HCT116 (cell line): ENCODE data around the gene TMEM165. TPM values are rescaled to one million over a fixed set of nuclear protein-coding genes. Genes with fewer than 3 reads are reported as not detected.

ENCODE experiments used
- ATAC-seq: fragments of 200-7000 bp; cut with Tn5 transposase; 2 replicates; pipeline ENCODE4 v1.9.1; 2020; ENCODE audit warnings: mild to moderate bottlenecking, moderate library complexity
- BruUV-seq: library from RNA; stranded (reverse); fragments of 400-500 nt; replicated peaks from 2 replicates; lab custom pipeline; 2021; lab: Mats Ljungman, UMichigan
- CTCF ChIA-PET: fragments of 300-600 bp; sonication (Branson Sonifier 250); formaldehyde crosslinking; loops from one replicate; lab custom pipeline; 2021; ENCODE audit warnings: antibody characterized with exemption; lab: Charles Lee
- POLR2A ChIA-PET: fragments of 300-600, 350-600 bp; sonication (Branson Sonifier 250); formaldehyde crosslinking; loops from one replicate; lab custom pipeline; 2021; ENCODE audit warnings: antibody characterized with exemption; lab: Charles Lee
- RAD21 ChIA-PET, 2 experiments: fragments of 300-600 bp; sonication (Branson Sonifier 250); formaldehyde crosslinking; loops; one replicate each; lab custom pipeline; 2023; ENCODE audit warnings: low total read pairs in 2 of 2; ENCODE audit not compliant: uncharacterized antibody in 2 of 2, unreplicated experiment in 2 of 2, low non-redundant PET in 1 of 2; lab: Charles Lee
- DNase-seq: peaks from one replicate; pipeline ENCODE4 v3.0.0-alpha.2; 2010; ENCODE audit warnings: low read depth, low spot score
- H2AFZ ChIP-seq: fragments of 200-600 bp; shearing (Covaris generic), sonication (generic); 2 replicates; pipeline ENCODE4 v1.6.1; 2017; ENCODE audit warnings: low read depth, mixed run types, mixed read lengths, antibody characterized with exemption, low read length; ENCODE audit not compliant: poor library complexity, severe bottlenecking
- H3K27ac ChIP-seq: 2 replicates; pipeline ENCODE4 v1.5.1; 2012; ENCODE audit warnings: low read depth, low read length
- H3K27me3 ChIP-seq: fragments of 200-600 bp; sonication (generic); 2 replicates; pipeline ENCODE4 v1.6.1; 2016; ENCODE audit warnings: mixed run types, low read length, mixed read lengths; ENCODE audit not compliant: insufficient read depth
- H3K36me3 ChIP-seq, 2 experiments: fragments of 200-500 bp in 1 of 2; fragments of 200-600 bp in 1 of 2; sonication (Bioruptor generic) in 1 of 2; sonication (generic) in 1 of 2; 2 replicates each; pipeline versions ENCODE4 v1.5.1 to v1.6.1; 2014 to 2016; ENCODE audit warnings: low read length in 2 of 2, inconsistent platforms in 1 of 2, mixed read lengths in 1 of 2, mixed run types in 1 of 2; ENCODE audit not compliant: insufficient read depth in 2 of 2, control insufficient read depth in 1 of 2
- H3K4me1 ChIP-seq, 2 experiments: fragments of 200-600 bp in 1 of 2; sonication (generic) in 1 of 2; 2 replicates each; pipeline versions ENCODE4 v1.5.1 to v1.6.1; 2012 to 2017; ENCODE audit warnings: low read length in 2 of 2, inconsistent platforms in 1 of 2, mild to moderate bottlenecking in 1 of 2, mixed read lengths in 1 of 2, mixed run types in 1 of 2, moderate library complexity in 1 of 2; ENCODE audit not compliant: insufficient read depth in 2 of 2, control insufficient read depth in 1 of 2
- H3K4me2 ChIP-seq: fragments of 200-600 bp; sonication (generic); 2 replicates; pipeline ENCODE4 v1.6.1; 2017; ENCODE audit warnings: mixed run types, low read length, mixed read lengths
- H3K4me3 ChIP-seq, 2 experiments: fragments of 200-600 bp in 1 of 2; sonication (generic) in 1 of 2; replicated peaks in 1 of 2; 2 replicates each; pipeline ENCODE4 v1.5.1; 2011 to 2016; ENCODE audit warnings: low read length in 2 of 2, control low read depth in 1 of 2, low read depth in 1 of 2, mild to moderate bottlenecking in 1 of 2, mixed read lengths in 1 of 2, mixed run types in 1 of 2
- H3K79me2 ChIP-seq: fragments of 200-600 bp; sonication (generic); 2 replicates; pipeline ENCODE4 v1.6.1; 2017; ENCODE audit warnings: mild to moderate bottlenecking, mixed run types, low read length, moderate library complexity, mixed read lengths; ENCODE audit not compliant: insufficient read depth
- H3K9ac ChIP-seq: fragments of 200-600 bp; sonication (generic); 2 replicates; pipeline ENCODE4 v1.6.1; 2016; ENCODE audit warnings: low read length, mixed read lengths
- H3K9me2 ChIP-seq: fragments of 200-600 bp; sonication (generic), shearing (Covaris generic); 2 replicates; pipeline ENCODE4 v1.6.1; 2017; ENCODE audit warnings: mixed run types, mild to moderate bottlenecking, moderate library complexity; ENCODE audit not compliant: insufficient read depth
- H3K9me3 ChIP-seq, 2 experiments: fragments of 200-500 bp in 1 of 2; fragments of 200-600 bp in 1 of 2; sonication (Bioruptor generic) in 1 of 2; sonication (generic) in 1 of 2; 2 replicates each; pipeline ENCODE4 v1.6.1; 2014 to 2017; ENCODE audit warnings: low read length in 2 of 2, mixed read lengths in 2 of 2, inconsistent platforms in 1 of 2, low read depth in 1 of 2, mild to moderate bottlenecking in 1 of 2, mixed run types in 1 of 2, moderate library complexity in 1 of 2; ENCODE audit not compliant: control insufficient read depth in 1 of 2, insufficient read depth in 1 of 2
- H4K20me1 ChIP-seq: fragments of 200-600 bp; sonication (generic), shearing (Covaris generic); 2 replicates; pipeline ENCODE4 v1.6.1; 2017; ENCODE audit warnings: mixed run types, mild to moderate bottlenecking, moderate library complexity; ENCODE audit not compliant: insufficient read depth
- ATF3 ChIP-seq: IDR thresholded peaks from 2 replicates; pipeline ENCODE4 v1.6.1; 2012
- CBX3 ChIP-seq: IDR thresholded peaks from 2 replicates; pipeline ENCODE4 v1.6.1; 2012; ENCODE audit warnings: low read depth
- CEBPB ChIP-seq: IDR thresholded peaks from 2 replicates; pipeline ENCODE4 v1.6.1; 2012; ENCODE audit warnings: low read depth
- CTCF ChIP-seq, 3 experiments: fragments of 200-600 bp in 1 of 3; sonication (generic) in 1 of 3; IDR thresholded peaks in 2 of 3; conservative IDR thresholded peaks in 1 of 3; 2 replicates each; pipeline ENCODE4 v1.5.1; 2012 to 2017; ENCODE audit warnings: low read depth in 2 of 3, low read length in 2 of 3, antibody characterized with exemption in 1 of 3, borderline replicate concordance in 1 of 3, control low read depth in 1 of 3, mild to moderate bottlenecking in 1 of 3, mixed read lengths in 1 of 3, mixed run types in 1 of 3, moderate library complexity in 1 of 3; ENCODE audit not compliant: insufficient read depth in 1 of 3
- ELF1 ChIP-seq: IDR thresholded peaks from 2 replicates; pipeline ENCODE4 v1.6.1; 2012; ENCODE audit warnings: low read depth, borderline replicate concordance
- EZH2phosphoT487 ChIP-seq: fragments of 200-600 bp; IDR thresholded peaks from 2 replicates; pipeline ENCODE4 v1.6.1; 2018; ENCODE audit warnings: antibody characterized with exemption, borderline replicate concordance
- JUND ChIP-seq: IDR thresholded peaks from 2 replicates; pipeline ENCODE4 v1.6.1; 2012
- POLR2A ChIP-seq: IDR thresholded peaks from 2 replicates; pipeline ENCODE4 v1.7.0; 2011; ENCODE audit warnings: borderline replicate concordance; ENCODE audit not compliant: insufficient read depth, insufficient read length; ENCODE audit errors: extremely low read depth
- POLR2AphosphoS5 ChIP-seq: IDR thresholded peaks from 2 replicates; pipeline ENCODE4 v1.6.1; 2011; ENCODE audit warnings: mild to moderate bottlenecking, low read depth, low read length, moderate library complexity
- RAD21 ChIP-seq: IDR thresholded peaks from 2 replicates; pipeline ENCODE4 v1.6.1; 2012; ENCODE audit warnings: low read depth, mild to moderate bottlenecking
- REST ChIP-seq: IDR thresholded peaks from 2 replicates; pipeline ENCODE4 v1.6.1; 2012; ENCODE audit warnings: low read depth
- SIN3A ChIP-seq: IDR thresholded peaks from 2 replicates; pipeline ENCODE4 v1.6.1; 2012; ENCODE audit warnings: low read depth
- SP1 ChIP-seq: IDR thresholded peaks from 2 replicates; pipeline ENCODE4 v1.6.1; 2012; ENCODE audit warnings: low read depth
- SRF ChIP-seq: IDR thresholded peaks from 2 replicates; pipeline ENCODE4 v1.6.1; 2012; ENCODE audit warnings: low read depth
- TCF7L2 ChIP-seq: IDR thresholded peaks from 2 replicates; pipeline ENCODE4 v1.7.0; 2011; ENCODE audit warnings: borderline replicate concordance, inconsistent platforms; ENCODE audit not compliant: insufficient read depth, insufficient read length; ENCODE audit errors: extremely low read depth
- YY1 ChIP-seq: IDR thresholded peaks from 2 replicates; pipeline ENCODE4 v1.6.1; 2011; ENCODE audit warnings: low read length, low read depth, moderate library complexity, mild to moderate bottlenecking; ENCODE audit not compliant: insufficient replicate concordance; ENCODE audit errors: extremely low read depth
- ZFX ChIP-seq: fragments of 450-650 bp; IDR thresholded peaks from 2 replicates; pipeline ENCODE4 v1.6.1; 2017
- ZNF274 ChIP-seq: fragments of 200-500 bp; sonication (Bioruptor generic); IDR thresholded peaks from 2 replicates; pipeline ENCODE4 v1.6.1; 2014; ENCODE audit warnings: mild to moderate bottlenecking, low read depth, low read length, inconsistent platforms
- intact Hi-C: fragments of 100-400 bp; cut with micrococcal nuclease; formaldehyde crosslinking; loops from 2 replicates; pipeline ENCODE4 v1.10.0; 2022
- total RNA-seq: library from RNA; stranded (reverse); gene quantifications from one replicate; pipeline ENCODE4 v1.2.1, GENCODE V29; 2021; ENCODE audit not compliant: unreplicated experiment
- TF ChIP-seq, protein P1 (sequence below): IDR thresholded peaks from 2 replicates; pipeline ENCODE4 v1.6.1; 2011; ENCODE audit warnings: mild to moderate bottlenecking, low read length, moderate library complexity; ENCODE audit not compliant: insufficient replicate concordance; ENCODE audit errors: extremely low read depth

Gene TMEM165
- total RNA-seq, 1 experiment from 2014 or later, result 60.7 TPM

- no peak overlapping the region for H3K27ac ChIP-seq
- intact Hi-C loops, result no loop called here
- no peaks in the 10 kb centered on the region for H3K9me3 ChIP-seq
- no peaks in the 10 kb centered on the region for H3K4me1 ChIP-seq
- CTCF ChIA-PET, result no interaction called here
- no peak overlapping the region for H3K4me2 ChIP-seq
- H3K79me2 ChIP-seq, result peaks cover 90% of the 10 kb centered on the region
- no peak for TF ChIP-seq CTCF (IDR thresholded peaks at IDR 0.05 in 2 of 3, conservative IDR thresholded peaks at IDR 0.05 in 1 of 3; ENCODE audit: borderline replicate concordance in 1 of 3, insufficient read depth in 1 of 3, low read depth in 2 of 3, low read length in 2 of 3)
- no peak for TF ChIP-seq EZH2phosphoT487
- TF ChIP-seq, protein P1, sequence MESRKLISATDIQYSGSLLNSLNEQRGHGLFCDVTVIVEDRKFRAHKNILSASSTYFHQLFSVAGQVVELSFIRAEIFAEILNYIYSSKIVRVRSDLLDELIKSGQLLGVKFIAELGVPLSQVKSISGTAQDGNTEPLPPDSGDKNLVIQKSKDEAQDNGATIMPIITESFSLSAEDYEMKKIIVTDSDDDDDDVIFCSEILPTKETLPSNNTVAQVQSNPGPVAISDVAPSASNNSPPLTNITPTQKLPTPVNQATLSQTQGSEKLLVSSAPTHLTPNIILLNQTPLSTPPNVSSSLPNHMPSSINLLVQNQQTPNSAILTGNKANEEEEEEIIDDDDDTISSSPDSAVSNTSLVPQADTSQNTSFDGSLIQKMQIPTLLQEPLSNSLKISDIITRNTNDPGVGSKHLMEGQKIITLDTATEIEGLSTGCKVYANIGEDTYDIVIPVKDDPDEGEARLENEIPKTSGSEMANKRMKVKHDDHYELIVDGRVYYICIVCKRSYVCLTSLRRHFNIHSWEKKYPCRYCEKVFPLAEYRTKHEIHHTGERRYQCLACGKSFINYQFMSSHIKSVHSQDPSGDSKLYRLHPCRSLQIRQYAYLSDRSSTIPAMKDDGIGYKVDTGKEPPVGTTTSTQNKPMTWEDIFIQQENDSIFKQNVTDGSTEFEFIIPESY, result no peak
- no peak for TF ChIP-seq JUND
- TF ChIP-seq TCF7L2, result no peak
- TF ChIP-seq REST, result no peak
- no peak for TF ChIP-seq SP1
- no peak for TF ChIP-seq POLR2AphosphoS5
- TF ChIP-seq CEBPB, result no peak
- TF ChIP-seq RAD21, result no peak
- TF ChIP-seq ZNF274, result no peak
- TF ChIP-seq SRF, result no peak
- TF ChIP-seq ELF1, result no peak
- no peak for TF ChIP-seq YY1
- no peak for TF ChIP-seq ZFX
- TF ChIP-seq ATF3, result no peak
- no peak for TF ChIP-seq SIN3A
- TF ChIP-seq CBX3, result no peak
- no peak for TF ChIP-seq POLR2A
- H3K27me3 ChIP-seq, result no peaks in the 10 kb centered on the region
- no peak overlapping the region for H2AFZ ChIP-seq
- peaks cover 21 to 29% of the 10 kb centered on the region in 2 experiments; a peak in 3 of 4 replicates for H3K36me3 ChIP-seq
- no peak overlapping the region for H3K4me3 ChIP-seq
- no TSS peak for BruUV-seq
- no peak for ATAC-seq
- no peak for DNase-seq
- no peaks in the 10 kb centered on the region; the same call in 1 of the 2 replicates for H4K20me1 ChIP-seq
- RAD21 ChIA-PET, result no interaction called here
- H3K9ac ChIP-seq, result no peak overlapping the region
- no peaks in the 10 kb centered on the region for H3K9me2 ChIP-seq
- POLR2A ChIA-PET, result no interaction called here
These were observed 20.4 kb downstream of the TMEM165 start for GRCh38 chr4:55416176-55416575.
